ENCODE data around the gene NFS1. TPM values are rescaled to one million over a fixed set of nuclear protein-coding genes. Genes with fewer than 3 reads are reported as not detected.
"Not testable (repeated sequence)": the region's sequence is repeated elsewhere in the genome, so short reads cannot be mapped to it uniquely, and the experiment has no call there.

NFS1 gene
- polyA plus RNA-seq, 6 donors from 2014 or later: 7.8 to 23.1 (median 13.3) TPM

GRCh38 chr20:35723652-35724320 lies 24.6 kb upstream of the NFS1 start:
- peaks cover 10 to 22% of the 10 kb centered on the region in 2 donors for H3K36me3 Mint-ChIP-seq
- not testable (repeated sequence) for H3K4me3 Mint-ChIP-seq; DNase-seq; H3K27me3 Mint-ChIP-seq; H3K9me3 Mint-ChIP-seq; H3K4me1 Mint-ChIP-seq; ATAC-seq (ENCODE audit: low read depth in 2 of 2)
- peak overlapping the region in 5 of 6 donors; percentile 12 to 88 (median 60) for H3K27ac Mint-ChIP-seq

- not testable (repeated sequence) for H3K4me1 Mint-ChIP-seq; H3K9me3 Mint-ChIP-seq; ATAC-seq (ENCODE audit: low read depth in 2 of 2); DNase-seq; H3K27me3 Mint-ChIP-seq
- Mint-ChIP-seq H3K4me3 (peak overlapping the region in 1 of 8 donors; percentile 15), H3K27ac (peak overlapping the region in 3 of 6 donors; percentile 57 to 88 (median 74)), H3K36me3 (peaks cover 10 to 22% of the 10 kb centered on the region in 2 donors)
These were observed 24.1 kb upstream of the NFS1 start for GRCh38 chr20:35723275-35723639.

GRCh38 chr20:35721621-35722020 lies 22.5 kb upstream of the NFS1 start:
- ATAC-seq (ENCODE audit: low read depth in 2 of 2): no peak
- H3K36me3 Mint-ChIP-seq: peaks cover 10 to 18% of the 10 kb centered on the region in 2 donors

DNA sequence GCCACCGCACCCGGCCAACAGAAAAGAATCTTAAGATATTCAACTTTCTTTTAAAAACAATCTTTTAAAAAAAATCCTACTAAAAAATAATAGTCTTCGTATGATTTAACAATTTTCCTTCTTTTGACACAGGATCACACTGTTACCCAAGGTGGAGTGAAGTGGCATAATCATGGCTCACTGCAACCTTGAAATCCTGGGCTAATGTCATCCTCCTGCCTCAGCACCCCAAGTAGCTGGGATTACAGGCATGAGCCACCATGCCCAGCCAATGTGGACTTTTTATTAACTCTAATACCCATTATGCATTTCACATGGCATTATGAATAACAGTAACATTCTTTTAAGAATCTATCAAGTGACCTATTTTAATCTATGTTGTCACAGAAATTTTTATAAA lies 22.1 kb upstream of the NFS1 start:
- H3K27me3 Mint-ChIP-seq: no peaks in the 10 kb centered on the region
- peaks cover 10 to 15% of the 10 kb centered on the region in 2 donors for H3K36me3 Mint-ChIP-seq
- peaks cover 0 to 3% (median 3%) of the 10 kb centered on the region in 3 donors for H3K4me1 Mint-ChIP-seq
- peak overlapping the region in 3 of 6 donors; percentile 46 to 83 (median 74) for H3K27ac Mint-ChIP-seq
- H3K9me3 Mint-ChIP-seq: no peaks in the 10 kb centered on the region
- ATAC-seq (ENCODE audit: low read depth in 2 of 2) (no peak), DNase-seq (no peak)
- H3K4me3 Mint-ChIP-seq: no peak overlapping the region

More at GRCh38 chr20:35721621-35722020, 22.5 kb upstream of the NFS1 start:
- peak overlapping the region in 4 of 6 donors; percentile 6 to 83 (median 60) for H3K27ac Mint-ChIP-seq
- DNase-seq: no peak
- H3K4me3 Mint-ChIP-seq: no peak overlapping the region
- no peaks in the 10 kb centered on the region for H3K9me3 Mint-ChIP-seq
- peaks cover 0 to 3% (median 3%) of the 10 kb centered on the region in 3 donors for H3K4me1 Mint-ChIP-seq
- no peaks in the 10 kb centered on the region for H3K27me3 Mint-ChIP-seq

- no peaks in the 10 kb centered on the region for H3K27me3 Mint-ChIP-seq
- peaks cover 17 to 19% of the 10 kb centered on the region in 2 donors for H3K36me3 Mint-ChIP-seq
- DNase-seq (no peak), ATAC-seq (ENCODE audit: low read depth in 2 of 2) (peak in 1 of 2 donors; percentile 7)
- H3K4me3 Mint-ChIP-seq: peak overlapping the region in 2 of 8 donors; percentile 24 to 41
- H3K9me3 Mint-ChIP-seq: no peaks in the 10 kb centered on the region
- H3K27ac Mint-ChIP-seq: peak overlapping the region in 5 of 6 donors; percentile 3 to 87 (median 51)
- peaks cover 0 to 3% (median 3%) of the 10 kb centered on the region in 3 donors for H3K4me1 Mint-ChIP-seq
These were observed 21.3 kb upstream of the NFS1 start for GRCh38 chr20:35720165-35721123.

DNA sequence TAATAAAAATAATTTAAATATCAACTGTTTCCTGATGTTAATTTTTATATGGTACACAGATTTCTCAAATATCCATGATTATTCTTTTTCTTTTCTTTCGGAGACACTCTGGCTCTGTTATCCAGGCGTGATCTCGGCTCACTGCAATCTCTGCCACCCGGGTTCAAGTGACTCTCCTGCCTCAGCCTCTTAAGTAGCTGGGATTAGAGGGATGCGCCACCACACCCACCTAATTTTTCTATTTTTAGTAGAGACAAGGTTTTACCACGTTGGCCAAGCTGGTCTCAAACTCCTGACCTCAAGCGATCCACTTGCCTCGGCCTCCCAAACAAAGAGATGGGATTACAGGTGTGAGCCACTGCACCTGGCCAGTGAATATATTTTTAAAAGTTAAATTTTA lies 20.6 kb upstream of the NFS1 start:
- DNase-seq (no peak), ATAC-seq (ENCODE audit: low read depth in 2 of 2) (no peak)
- peak overlapping the region in 1 of 6 donors; percentile 51 for H3K27ac Mint-ChIP-seq
- H3K4me3 Mint-ChIP-seq: no peak overlapping the region
- H3K9me3 Mint-ChIP-seq: no peaks in the 10 kb centered on the region
- H3K36me3 Mint-ChIP-seq: peaks cover 17 to 18% of the 10 kb centered on the region in 2 donors
- peaks cover 0 to 6% (median 4%) of the 10 kb centered on the region in 3 donors for H3K4me1 Mint-ChIP-seq
- no peaks in the 10 kb centered on the region for H3K27me3 Mint-ChIP-seq

GRCh38 chr20:35718972-35719635 lies 20.0 kb upstream of the NFS1 start:
- H3K27me3 Mint-ChIP-seq: no peaks in the 10 kb centered on the region
- peak overlapping the region in 1 of 6 donors; percentile 28 for H3K27ac Mint-ChIP-seq
- no peak for ATAC-seq (ENCODE audit: low read depth in 2 of 2)
- no peak for DNase-seq
- no peak overlapping the region for H3K4me3 Mint-ChIP-seq
- peaks cover 18 to 21% of the 10 kb centered on the region in 2 donors for H3K36me3 Mint-ChIP-seq
- H3K4me1 Mint-ChIP-seq: peaks cover 2 to 8% (median 7%) of the 10 kb centered on the region in 3 donors
- H3K9me3 Mint-ChIP-seq: no peaks in the 10 kb centered on the region

DNA sequence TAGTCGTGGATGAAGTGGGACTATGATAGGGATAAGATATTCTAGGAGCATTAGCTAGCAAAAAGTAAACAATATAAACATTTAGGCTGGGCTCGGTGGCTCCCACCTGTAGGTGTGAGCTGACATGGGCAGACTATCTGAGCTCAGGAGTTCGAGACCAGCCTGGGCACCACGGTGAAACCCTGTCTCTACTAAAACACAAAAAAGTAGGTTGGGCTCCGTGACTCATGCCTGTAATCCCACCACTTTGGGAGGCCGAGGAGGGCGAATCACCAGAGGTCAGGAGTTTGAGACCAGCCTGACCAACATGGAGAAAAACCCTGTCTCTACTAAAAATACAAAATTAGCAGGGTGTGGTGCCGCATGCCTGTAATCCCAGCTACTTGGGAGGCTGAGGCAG lies 19.2 kb upstream of the NFS1 start:
- peaks cover 18 to 24% of the 10 kb centered on the region in 2 donors for H3K36me3 Mint-ChIP-seq
- peak overlapping the region in 1 of 8 donors; percentile 23 for H3K4me3 Mint-ChIP-seq
- not testable (repeated sequence) for H3K4me1 Mint-ChIP-seq; H3K27me3 Mint-ChIP-seq; DNase-seq; H3K9me3 Mint-ChIP-seq; H3K27ac Mint-ChIP-seq; ATAC-seq (ENCODE audit: low read depth in 2 of 2)

DNA sequence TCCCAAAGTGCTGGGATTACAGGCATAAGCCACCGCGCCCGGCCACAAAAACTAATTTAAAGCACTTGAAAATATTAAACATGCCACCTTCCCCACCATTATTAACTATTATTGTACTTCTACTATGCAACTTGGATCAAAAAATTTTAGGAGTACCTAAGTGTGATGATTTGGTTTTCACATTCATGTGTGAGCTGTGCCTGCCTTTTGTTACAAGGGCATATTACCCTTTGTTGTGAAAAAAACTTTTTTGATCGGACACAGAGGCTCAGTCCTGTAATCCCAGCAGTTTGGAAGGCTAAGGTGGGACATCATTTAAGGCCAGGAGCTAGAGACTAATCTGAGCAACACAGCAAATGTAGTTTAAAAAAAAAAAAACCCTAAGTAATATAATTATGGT lies 17.2 kb upstream of the NFS1 start:
- Mint-ChIP-seq H3K9me3 (no peaks in the 10 kb centered on the region), H3K36me3 (peaks cover 14 to 24% of the 10 kb centered on the region in 2 donors), H3K4me3 (no peak overlapping the region), H3K27me3 (no peaks in the 10 kb centered on the region), H3K4me1 (peaks cover 8 to 16% (median 12%) of the 10 kb centered on the region in 3 donors), H3K27ac (peak overlapping the region in 1 of 6 donors; percentile 38)
- ATAC-seq (ENCODE audit: low read depth in 2 of 2) (no peak), DNase-seq (no peak)

DNA sequence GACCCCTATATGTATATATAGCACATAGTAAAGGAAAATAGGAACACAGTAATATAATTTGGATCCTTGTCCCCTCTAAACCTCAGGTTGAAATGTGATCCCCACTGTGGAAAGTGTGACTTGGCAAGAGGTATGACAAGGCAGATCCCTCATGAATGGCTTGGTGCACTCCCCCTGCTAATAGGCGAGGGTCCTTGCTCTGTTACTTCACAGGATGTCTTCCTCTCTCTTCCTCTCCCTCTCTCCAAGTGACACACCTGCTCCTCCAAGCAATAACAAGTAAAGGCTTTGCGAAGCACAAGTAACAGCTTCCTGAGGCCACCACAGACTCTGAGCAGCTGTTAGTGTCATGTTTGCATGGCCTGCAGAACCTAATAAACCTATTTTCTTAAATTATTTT lies 16.5 kb upstream of the NFS1 start:
- Mint-ChIP-seq H3K27ac (peak overlapping the region in 3 of 6 donors; percentile 47 to 78 (median 53)), H3K4me3 (no peak overlapping the region), H3K4me1 (peaks cover 13 to 18% (median 18%) of the 10 kb centered on the region in 3 donors)

GRCh38 chr20:35714127-35714526 lies 15.0 kb upstream of the NFS1 start:
- H3K36me3 Mint-ChIP-seq: peaks cover 14 to 18% of the 10 kb centered on the region in 2 donors
- no peaks in the 10 kb centered on the region for H3K27me3 Mint-ChIP-seq

More for the DNA sequence above, 16.5 kb upstream of the NFS1 start:
- Mint-ChIP-seq H3K36me3 (peaks cover 17 to 22% of the 10 kb centered on the region in 2 donors), H3K9me3 (no peaks in the 10 kb centered on the region), H3K27me3 (no peaks in the 10 kb centered on the region)
- ATAC-seq (ENCODE audit: low read depth in 2 of 2) (no peak), DNase-seq (no peak)

GRCh38 chr20:35713120-35713519 lies 14.0 kb upstream of the NFS1 start:
- DNase-seq; H3K27me3 Mint-ChIP-seq; H3K4me3 Mint-ChIP-seq; H3K9me3 Mint-ChIP-seq; ATAC-seq (ENCODE audit: low read depth in 2 of 2): not testable (repeated sequence)
- peaks cover 14 to 22% of the 10 kb centered on the region in 2 donors for H3K36me3 Mint-ChIP-seq
- peaks cover 20 to 26% (median 21%) of the 10 kb centered on the region in 3 donors for H3K4me1 Mint-ChIP-seq
- peak overlapping the region in 4 of 6 donors; percentile 45 to 79 (median 52) for H3K27ac Mint-ChIP-seq

More at GRCh38 chr20:35714127-35714526, 15.0 kb upstream of the NFS1 start:
- H3K9me3 Mint-ChIP-seq: no peaks in the 10 kb centered on the region
- no peak overlapping the region for H3K4me3 Mint-ChIP-seq
- H3K4me1 Mint-ChIP-seq: peaks cover 18 to 25% (median 19%) of the 10 kb centered on the region in 3 donors
- ATAC-seq (ENCODE audit: low read depth in 2 of 2) (no peak), DNase-seq (no peak)
- peak overlapping the region in 1 of 6 donors; percentile 84 for H3K27ac Mint-ChIP-seq

Measured in naive B cell (primary cell).